CD14-positive monocyte (primary cell): ENCODE results near the gene TCP11. TPM values are rescaled to one million over a fixed set of nuclear protein-coding genes. Genes with fewer than 3 reads are reported as not detected.

Experiments used
- DNase-seq, 3 donors: peaks; one replicate each; pipeline ENCODE4 v3.0.0-alpha.2; 2011 to 2022
- H2AFZ ChIP-seq: 2 replicates; pipeline ENCODE4 v1.6.0; 2012; ENCODE audit warnings: mild to moderate bottlenecking, low read depth, low read length, inconsistent platforms; ENCODE audit not compliant: insufficient read depth, poor library complexity, severe bottlenecking
- H3K27ac ChIP-seq, 2 donors: 1 replicate in 1 of 2; 2 replicates in 1 of 2; pipeline ENCODE4 v1.5.1; 2012 to 2013; ENCODE audit warnings: low read length in 2 of 2, control low read depth in 1 of 2, inconsistent platforms in 1 of 2, low read depth in 1 of 2, mild to moderate bottlenecking in 1 of 2
- H3K27me3 ChIP-seq, 2 donors: one replicate each; pipeline versions ENCODE4 v1.6.0 to v1.6.1; 2011 to 2013; ENCODE audit warnings: low read length in 2 of 2; ENCODE audit not compliant: control insufficient read depth in 2 of 2, insufficient read depth in 2 of 2
- H3K36me3 ChIP-seq, 2 donors: replicated peaks in 1 of 2; 1 replicate in 1 of 2; 2 replicates in 1 of 2; pipeline versions ENCODE4 v1.5.1 to v1.6.1; 2012 to 2013; ENCODE audit warnings: low read length in 2 of 2, control low read depth in 1 of 2, inconsistent platforms in 1 of 2, mild to moderate bottlenecking in 1 of 2; ENCODE audit not compliant: insufficient read depth in 2 of 2, control insufficient read depth in 1 of 2
- H3K4me1 ChIP-seq, 2 donors: 1 replicate in 1 of 2; 2 replicates in 1 of 2; pipeline versions ENCODE4 v1.5.1 to v1.6.1; 2012 to 2013; ENCODE audit warnings: low read length in 2 of 2, control low read depth in 1 of 2, inconsistent platforms in 1 of 2, mild to moderate bottlenecking in 1 of 2, moderate library complexity in 1 of 2; ENCODE audit not compliant: insufficient read depth in 2 of 2, control insufficient read depth in 1 of 2
- H3K4me2 ChIP-seq: replicated peaks from 2 replicates; pipeline ENCODE3; 2012; ENCODE audit warnings: low read length, moderate library complexity, mild to moderate bottlenecking; ENCODE audit not compliant: poor library complexity, severe bottlenecking; ENCODE audit errors: extremely low read depth
- H3K4me3 ChIP-seq, 3 experiments: fragments of 200-600 bp in 1 of 3; sonication (generic) in 1 of 3; replicated peaks in 1 of 3; 1 replicate in 2 of 3; 2 replicates in 1 of 3; pipeline ENCODE4 v1.5.1; 2011 to 2013; ENCODE audit warnings: low read length in 3 of 3, mild to moderate bottlenecking in 3 of 3, control low read depth in 2 of 3, low read depth in 2 of 3, inconsistent platforms in 1 of 3, moderate library complexity in 1 of 3
- H3K79me2 ChIP-seq: 2 replicates; pipeline ENCODE4 v1.6.0; 2012; ENCODE audit warnings: mild to moderate bottlenecking, control low read depth, inconsistent platforms, low read length, moderate library complexity; ENCODE audit not compliant: insufficient read depth
- H3K9ac ChIP-seq: 2 replicates; pipeline ENCODE4 v1.6.0; 2017; ENCODE audit warnings: low read length, mild to moderate bottlenecking; ENCODE audit not compliant: insufficient read depth, poor library complexity, severe bottlenecking
- H3K9me3 ChIP-seq, 2 donors: replicated peaks in 1 of 2; 1 replicate in 1 of 2; 2 replicates in 1 of 2; pipeline versions ENCODE4 v1.5.1 to v1.6.1; 2012 to 2013; ENCODE audit warnings: low read length in 2 of 2, control low read depth in 1 of 2; ENCODE audit not compliant: control insufficient read depth in 1 of 2, insufficient read depth in 1 of 2
- H4K20me1 ChIP-seq: 2 replicates; pipeline ENCODE4 v1.6.0; 2012; ENCODE audit warnings: mild to moderate bottlenecking, low read length, control low read depth, moderate library complexity; ENCODE audit not compliant: insufficient read depth
- H3K27ac Mint-ChIP-seq, 7 donors: one replicate each; pipeline ENCODE4 v1.8.0; 2020; ENCODE audit warnings: mild to moderate bottlenecking in 7 of 7, mixed read lengths in 7 of 7, moderate library complexity in 6 of 7, inconsistent platforms in 2 of 7
- H3K27me3 Mint-ChIP-seq, 3 donors: one replicate each; pipeline ENCODE4 v1.8.0; 2021 to 2022; ENCODE audit warnings: low read depth in 3 of 3, mild to moderate bottlenecking in 3 of 3, mixed read lengths in 3 of 3, moderate library complexity in 3 of 3, inconsistent platforms in 1 of 3
- H3K36me3 Mint-ChIP-seq, 2 donors: one replicate each; pipeline ENCODE4 v1.8.0; 2020; ENCODE audit warnings: mixed read lengths in 2 of 2, inconsistent platforms in 1 of 2, mild to moderate bottlenecking in 1 of 2
- H3K4me1 Mint-ChIP-seq: one replicate; pipeline ENCODE4 v1.8.0; 2020; ENCODE audit warnings: mild to moderate bottlenecking, mixed read lengths
- H3K4me3 Mint-ChIP-seq, 2 donors: one replicate each; pipeline ENCODE4 v1.8.0; 2020; ENCODE audit warnings: mild to moderate bottlenecking in 2 of 2, mixed read lengths in 2 of 2, moderate library complexity in 1 of 2
- H3K9me3 Mint-ChIP-seq, 7 donors: one replicate each; pipeline ENCODE4 v1.8.0; 2020 to 2022; ENCODE audit warnings: mixed read lengths in 7 of 7, mild to moderate bottlenecking in 6 of 7, moderate library complexity in 6 of 7, inconsistent platforms in 2 of 7
- CTCF ChIP-seq: fragments of 200-600 bp; IDR thresholded peaks from one replicate; pipeline ENCODE4 v1.8.0; 2022; ENCODE audit warnings: antibody characterized with exemption, mild to moderate bottlenecking
- WGBS: methylation state at CpG from one replicate; pipeline ENCODE4 v1.1.5; 2013; ENCODE audit warnings: missing lambda C conversion rate; ENCODE audit not compliant: insufficient coverage; 5-methylcytosine and 5-hydroxymethylcytosine counted together
- intact Hi-C, 2 donors: fragments of 100-400 bp; cut with micrococcal nuclease; formaldehyde crosslinking; loops; one replicate each; pipeline versions ENCODE4 v1.15.0 to v1.15.1; 2023
- polyA plus RNA-seq, 3 donors: library from polyadenylated mRNA; depleted of rRNA in 1 of 3; unstranded in 2 of 3; stranded (reverse) in 1 of 3; fragments of 300-500 nt in 2 of 3; fragments of >200 nt in 1 of 3; fragmentation: Illumina TruSeq in 2 of 3; gene quantifications; 1 replicate in 2 of 3; 2 replicates in 1 of 3; pipeline ENCODE4 v1.2.3, GENCODE V29; 2012 to 2021

The TCP11 gene
- polyA plus RNA-seq, 3 donors: not detected

GRCh38 chr6:35148167-35148741 lies 7.1 kb upstream of the TCP11 start:
- Mint-ChIP-seq H3K27me3 (peaks cover 5 to 8% (median 6%) of the 10 kb centered on the region in 3 donors), H3K4me1 (no peaks in the 10 kb centered on the region), H3K27ac (peak overlapping the region in 1 of 7 donors; percentile 35), H3K4me3 (no peak overlapping the region), H3K9me3 (peaks cover 0 to 5% (median 0%) of the 10 kb centered on the region in 7 donors), H3K36me3 (no peaks in the 10 kb centered on the region)
- Histone ChIP-seq H4K20me1 (no peaks in the 10 kb centered on the region), H3K36me3 (no peaks in the 10 kb centered on the region), H3K27ac (no peak overlapping the region), H3K9me3 (no peaks in the 10 kb centered on the region), H2AFZ (no peak overlapping the region), H3K27me3 (no peaks in the 10 kb centered on the region), H3K4me3 (no peak overlapping the region), H3K4me1 (no peaks in the 10 kb centered on the region), H3K79me2 (no peaks in the 10 kb centered on the region), H3K4me2 (no peak overlapping the region), H3K9ac (no peak overlapping the region)
- 87% methylated on average over 7 of the region's 8 CpGs for WGBS
- no peak for TF ChIP-seq CTCF
- no peak for DNase-seq
- intact Hi-C loops: no loop called here

- H3K36me3 ChIP-seq: no peaks in the 10 kb centered on the region
- no CpG with 5 or more reads among the region's 3 CpGs for WGBS
- no peak overlapping the region for H3K9ac ChIP-seq
- Mint-ChIP-seq H3K27ac (no peak overlapping the region), H3K4me3 (no peak overlapping the region), H3K9me3 (peaks cover 0 to 5% (median 0%) of the 10 kb centered on the region in 7 donors), H3K27me3 (peaks cover 5 to 8% (median 6%) of the 10 kb centered on the region in 3 donors), H3K36me3 (no peaks in the 10 kb centered on the region), H3K4me1 (peaks cover 3% of the 10 kb centered on the region)
- no peak overlapping the region for H3K4me2 ChIP-seq
- H3K27ac ChIP-seq: no peak overlapping the region
- no peaks in the 10 kb centered on the region for H3K79me2 ChIP-seq
- no peak for DNase-seq
- H3K4me1 ChIP-seq: no peaks in the 10 kb centered on the region
- no peaks in the 10 kb centered on the region for H4K20me1 ChIP-seq
- H3K27me3 ChIP-seq: no peaks in the 10 kb centered on the region
- H2AFZ ChIP-seq: no peak overlapping the region
- H3K4me3 ChIP-seq: no peak overlapping the region
- no peaks in the 10 kb centered on the region for H3K9me3 ChIP-seq
- intact Hi-C loops: no loop called here
- TF ChIP-seq CTCF: no peak
These were observed 6.3 kb upstream of the TCP11 start for GRCh38 chr6:35147486-35147885.
